Measurements from ENCODE around the gene SULT4A1. TPM values are rescaled to one million over a fixed set of nuclear protein-coding genes. Genes with fewer than 3 reads are reported as not detected.

SULT4A1 gene
- total and polyA plus RNA-seq, 2 of the 4 experiments (the other 2 are of a cell fraction) = 1.1 to 5.2 TPM

GRCh38 chr22:43876866-43877509 is 14.7 kb upstream of the SULT4A1 start:
- Histone ChIP-seq H3K14ac (replicated peaks; ENCODE audit: low read depth, low read length) (no peak overlapping the region), H4K8ac (ENCODE audit: low read depth in 2 of 2, low read length in 2 of 2) (no peak overlapping the region), H3K23ac (ENCODE audit: low read depth, low read length) (no peak overlapping the region), H2BK5ac (ENCODE audit: low read depth, low read length, poor library complexity, severe bottlenecking) (no peak overlapping the region), H3K4me1 (ENCODE audit: control insufficient read depth, insufficient read depth, low read length) (no peaks in the 10 kb centered on the region), H3K9me3 (ENCODE audit: control insufficient read depth, insufficient read depth, low read length) (no peaks in the 10 kb centered on the region), H2AK9ac (replicated peaks; ENCODE audit: low read depth, low read length, poor library complexity) (no peak overlapping the region), H2BK120ac (ENCODE audit: low read depth, low read length) (no peak overlapping the region), H2BK15ac (ENCODE audit: low read depth, low read length) (no peak overlapping the region), H3K4me2 (ENCODE audit: low read depth, low read length) (no peak overlapping the region), H3K79me1 (ENCODE audit: low read depth in 1 of 2, low read length in 2 of 2) (no peaks in the 10 kb centered on the region), H2AFZ (replicated peaks; ENCODE audit: low read length, poor library complexity) (no peak overlapping the region), H3K4me3 (ENCODE audit: insufficient read depth, low read depth, low read length) (no peak overlapping the region), H2BK20ac (ENCODE audit: low read depth, low read length) (no peak overlapping the region), H3K18ac (ENCODE audit: low read depth, low read length) (no peak overlapping the region), H3K9ac (ENCODE audit: low read depth, low read length) (no peak overlapping the region), H3K27ac (ENCODE audit: insufficient read depth, low read length) (no peak overlapping the region), H3K56ac (ENCODE audit: extremely low read depth, insufficient read depth, low read length) (no peak overlapping the region), H3K27me3 (ENCODE audit: control insufficient read depth, insufficient read depth, low read length) (peaks cover 20% of the 10 kb centered on the region), H4K20me1 (ENCODE audit: insufficient read depth, low read length) (no peaks in the 10 kb centered on the region), H3K36me3 (ENCODE audit: control insufficient read depth, insufficient read depth, low read length) (no peaks in the 10 kb centered on the region), H2AK5ac (ENCODE audit: low read depth, low read length) (no peak overlapping the region), H4K91ac (ENCODE audit: insufficient read depth, low read depth, low read length) (no peak overlapping the region), H3K9me1 (ENCODE audit: insufficient read depth, low read length) (no peaks in the 10 kb centered on the region), H4K5ac (ENCODE audit: low read depth, low read length) (no peak overlapping the region), H3K4ac (ENCODE audit: low read depth, low read length) (no peak overlapping the region)
- TF ChIP-seq RCOR1 (IDR thresholded peaks at IDR 0.05; ENCODE audit: insufficient replicate concordance, low read length) = no peak
- TF ChIP-seq BHLHE40 (IDR thresholded peaks at IDR 0.05; ENCODE audit: low read depth, low read length) = no peak
- no peak for TF ChIP-seq RAD21 (IDR thresholded peaks at IDR 0.05; ENCODE audit: low read length)
- TF ChIP-seq NFE2L2 (IDR thresholded peaks at IDR 0.05; ENCODE audit: low read depth, low read length) = no peak
- no peak for TF ChIP-seq FOS (IDR thresholded peaks at IDR 0.05; ENCODE audit: low read depth, low read length)
- TF ChIP-seq SMC3 (IDR thresholded peaks at IDR 0.05; ENCODE audit: low read depth, low read length) = no peak
- no peak for TF ChIP-seq MXI1 (IDR thresholded peaks at IDR 0.05; ENCODE audit: borderline replicate concordance, low read depth, low read length)
- no peak for TF ChIP-seq ELK1 (IDR thresholded peaks at IDR 0.05; ENCODE audit: borderline replicate concordance, low read depth, low read length)
- CTCF ChIA-PET = interaction anchor here (0.6 to 1.3 kb wide), 3 partner anchors 8 to 551 kb away, joined by 3 to 4 read pairs (median 3); no protein-coding TSS in a partner anchor
- POLR2A ChIA-PET (ENCODE audit: unreplicated experiment) = no interaction called here
- BruUV-seq (replicated peaks) = no TSS peak
- no peak for ATAC-seq (ENCODE audit: low read depth)
- no peak for DNase-seq
- dilution Hi-C loops (cut with HindIII; ENCODE audit: low sequenced_read_pairs, unreplicated experiment) = no loop called here
- in situ Hi-C loops (cut with MboI; ENCODE audit: low sequenced_read_pairs) = no loop called here
- intact Hi-C loops (cut with micrococcal nuclease) = no loop called here
- no CpG with 5 or more reads among the region's 5 CpGs for WGBS, 2 experiments (ENCODE audit: extremely low coverage in 2 of 2, insufficient read length in 1 of 2)
